ENCODE data around the gene RPAP2.

DNA sequence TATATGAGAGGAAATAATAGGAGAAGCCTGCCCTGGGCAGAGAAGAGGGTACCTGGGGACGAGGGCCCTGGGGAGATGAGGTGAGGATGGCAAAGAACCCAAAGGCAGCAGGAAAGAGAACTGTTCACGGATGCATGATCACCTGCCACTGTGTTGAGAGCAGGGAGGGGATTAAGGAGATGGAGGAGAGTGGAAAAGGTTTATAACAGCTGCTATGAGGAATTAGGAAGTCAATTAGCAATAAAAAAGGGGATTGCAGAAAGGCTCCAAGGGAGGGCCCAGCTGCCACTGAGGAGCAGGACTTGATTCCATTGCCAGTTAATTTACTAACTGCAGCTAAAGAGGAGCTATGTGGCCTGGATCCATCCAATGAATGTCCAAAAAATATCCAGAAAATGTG, 126.8 kb downstream of the RPAP2 start:
- no peak for TF ChIP-seq CTCF (IDR thresholded peaks at IDR 0.05; ENCODE audit: borderline replicate concordance, extremely low read depth, low read length, poor library complexity, severe bottlenecking)
- no peak for TF ChIP-seq EZH2 (IDR thresholded peaks at IDR 0.05; ENCODE audit: borderline replicate concordance, low read depth, low read length, severe bottlenecking)

Data from DND-41 (cell line).